ENCODE data around the gene KCNK6.

Gene KCNK6

GRCh38 chr19:38350883-38351282, 31.2 kb downstream of the KCNK6 start:
- Histone ChIP-seq H3K27me3 (ENCODE audit: insufficient read depth, low read length) (peaks cover 3% of the 10 kb centered on the region; the same call in 1 of the 2 replicates), H3K4me1 (ENCODE audit: insufficient read depth, low read length, severe bottlenecking) (no peaks in the 10 kb centered on the region), H3K4me3 (ENCODE audit: low read depth, low read length, poor library complexity, severe bottlenecking) (no peak overlapping the region), H3K36me3 (ENCODE audit: insufficient read depth, low read length) (no peaks in the 10 kb centered on the region), H3K4me2 (ENCODE audit: low read length) (no peak overlapping the region), H3K9me3 (ENCODE audit: low read length) (no peaks in the 10 kb centered on the region), H3F3A (ENCODE audit: insufficient read depth, low read length) (no peaks in the 10 kb centered on the region), H3K9ac (ENCODE audit: low read length) (no peak overlapping the region), H3K27ac (ENCODE audit: low read depth, low read length, poor library complexity, severe bottlenecking) (no peak overlapping the region), H3K79me2 (ENCODE audit: insufficient read depth, low read length) (no peaks in the 10 kb centered on the region), H2AFZ (ENCODE audit: low read length) (no peak overlapping the region), H4K20me1 (ENCODE audit: insufficient read depth, low read length) (no peaks in the 10 kb centered on the region), H3K9me2 (ENCODE audit: low read depth, low read length) (no peaks in the 10 kb centered on the region)
- TF ChIP-seq CTCF (IDR thresholded peaks at IDR 0.05; ENCODE audit: low read length): no peak
- no peak for TF ChIP-seq EZH2 (IDR thresholded peaks at IDR 0.05; ENCODE audit: borderline replicate concordance, low read length)

GRCh38 chr19:38351865-38352395, 32.3 kb downstream of the KCNK6 start:
- H3K36me3 ChIP-seq (ENCODE audit: insufficient read depth, low read length): no peaks in the 10 kb centered on the region
- no peak for TF ChIP-seq CTCF (IDR thresholded peaks at IDR 0.05; ENCODE audit: low read length)
- no peak overlapping the region for H3K9ac ChIP-seq (ENCODE audit: low read length)
- no peaks in the 10 kb centered on the region for H3K4me1 ChIP-seq (ENCODE audit: insufficient read depth, low read length, severe bottlenecking)
- no peak overlapping the region for H2AFZ ChIP-seq (ENCODE audit: low read length)
- no peaks in the 10 kb centered on the region for H3K9me2 ChIP-seq (ENCODE audit: low read depth, low read length)
- peaks cover 3% of the 10 kb centered on the region; the same call in 1 of the 2 replicates for H3K27me3 ChIP-seq (ENCODE audit: insufficient read depth, low read length)
- H3F3A ChIP-seq (ENCODE audit: insufficient read depth, low read length): no peaks in the 10 kb centered on the region
- no peaks in the 10 kb centered on the region for H3K9me3 ChIP-seq (ENCODE audit: low read length)
- no peaks in the 10 kb centered on the region for H3K79me2 ChIP-seq (ENCODE audit: insufficient read depth, low read length)
- no peak overlapping the region for H3K27ac ChIP-seq (ENCODE audit: low read depth, low read length, poor library complexity, severe bottlenecking)
- no peak overlapping the region for H3K4me3 ChIP-seq (ENCODE audit: low read depth, low read length, poor library complexity, severe bottlenecking)
- H3K4me2 ChIP-seq (ENCODE audit: low read length): no peak overlapping the region
- no peaks in the 10 kb centered on the region for H4K20me1 ChIP-seq (ENCODE audit: insufficient read depth, low read length)

- Histone ChIP-seq H4K20me1 (ENCODE audit: insufficient read depth, low read length) (no peaks in the 10 kb centered on the region), H3K36me3 (ENCODE audit: insufficient read depth, low read length) (no peaks in the 10 kb centered on the region), H3K9ac (ENCODE audit: low read length) (no peak overlapping the region), H2AFZ (ENCODE audit: low read length) (no peak overlapping the region), H3K79me2 (ENCODE audit: insufficient read depth, low read length) (no peaks in the 10 kb centered on the region), H3K9me2 (ENCODE audit: low read depth, low read length) (no peaks in the 10 kb centered on the region), H3K4me3 (ENCODE audit: low read depth, low read length, poor library complexity, severe bottlenecking) (no peak overlapping the region), H3K4me2 (ENCODE audit: low read length) (no peak overlapping the region), H3K9me3 (ENCODE audit: low read length) (no peaks in the 10 kb centered on the region), H3K27me3 (ENCODE audit: insufficient read depth, low read length) (peaks cover 3% of the 10 kb centered on the region; the same call in 1 of the 2 replicates), H3K4me1 (ENCODE audit: insufficient read depth, low read length, severe bottlenecking) (no peaks in the 10 kb centered on the region), H3F3A (ENCODE audit: insufficient read depth, low read length) (no peaks in the 10 kb centered on the region), H3K27ac (ENCODE audit: low read depth, low read length, poor library complexity, severe bottlenecking) (no peak overlapping the region)
- TF ChIP-seq EZH2 (IDR thresholded peaks at IDR 0.05; ENCODE audit: borderline replicate concordance, low read length): no peak
- TF ChIP-seq CTCF (IDR thresholded peaks at IDR 0.05; ENCODE audit: low read length): no peak
Measured at GRCh38 chr19:38352611-38353010, 33.0 kb downstream of the KCNK6 start.
